Stimulated activated CD4-positive, alpha-beta T cell treated with anti-CD3 and anti-CD28 coated beads, TNF-alpha, amount 100 ng/mL, for 1 hour (primary cell): Measurements from ENCODE around the gene CLDND2.
A peak's percentile ranks its signal among the peaks of the same experiment; 100 is the strongest.
"Not testable (repeated sequence)": the region's sequence is repeated elsewhere in the genome, so short reads cannot be mapped to it uniquely, and the experiment has no call there.

ENCODE experiments used
- DNase-seq, 3 donors: peaks; one replicate each; pipeline ENCODE4 v3.0.0-alpha.2; 2020; ENCODE audit warnings: low read depth in 3 of 3, low spot score in 1 of 3

Gene CLDND2

DNA sequence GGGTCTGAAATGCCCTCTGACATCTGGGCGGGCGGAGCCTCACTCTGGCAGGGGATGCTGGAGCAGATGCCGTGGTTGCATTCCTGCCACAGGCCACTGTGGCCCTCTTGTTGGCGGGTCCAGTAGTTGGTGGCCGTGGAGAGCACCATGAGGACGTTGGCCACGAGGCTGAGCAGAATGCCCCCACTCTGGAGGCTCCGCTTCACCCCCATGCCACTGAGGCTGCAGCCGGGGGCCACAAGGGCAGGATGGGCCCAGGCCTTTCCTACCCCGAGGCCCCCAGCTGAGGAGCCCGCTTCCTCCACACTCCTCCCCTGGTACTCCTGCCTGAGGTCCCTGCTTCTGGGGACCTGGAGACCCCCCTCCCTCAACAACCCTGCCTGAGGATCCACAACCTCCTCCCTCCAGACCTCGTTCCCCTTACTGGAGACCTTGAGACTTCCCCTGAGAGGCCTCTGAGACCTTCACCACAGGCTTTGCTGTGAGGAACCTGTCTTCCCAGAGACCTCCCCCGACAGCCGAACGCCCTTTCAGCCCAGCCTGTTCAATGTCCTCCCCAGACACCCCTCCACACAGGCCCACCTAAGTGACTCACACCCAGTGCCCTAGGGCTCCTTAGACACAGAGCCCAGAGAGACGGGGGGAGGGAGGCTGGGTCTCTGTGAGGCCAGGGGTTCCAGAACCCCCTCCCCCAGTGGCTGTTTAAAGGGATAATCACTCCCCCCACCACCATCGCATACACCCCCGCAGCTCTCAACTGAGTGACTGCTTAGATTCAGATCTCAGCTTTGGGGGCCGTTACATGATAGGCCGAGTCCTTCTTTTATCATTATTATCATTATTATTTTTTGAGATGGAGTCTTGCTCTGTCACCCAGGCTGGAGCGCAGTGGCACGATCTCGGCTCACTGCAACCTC is at the start of gene CLDND2:
CLDND2 (minus strand) TSS at position 638 of the 917 bp plus-strand sequence; CDS start at position 212, 426 bp downstream.
- no peak for DNase-seq

DNA sequence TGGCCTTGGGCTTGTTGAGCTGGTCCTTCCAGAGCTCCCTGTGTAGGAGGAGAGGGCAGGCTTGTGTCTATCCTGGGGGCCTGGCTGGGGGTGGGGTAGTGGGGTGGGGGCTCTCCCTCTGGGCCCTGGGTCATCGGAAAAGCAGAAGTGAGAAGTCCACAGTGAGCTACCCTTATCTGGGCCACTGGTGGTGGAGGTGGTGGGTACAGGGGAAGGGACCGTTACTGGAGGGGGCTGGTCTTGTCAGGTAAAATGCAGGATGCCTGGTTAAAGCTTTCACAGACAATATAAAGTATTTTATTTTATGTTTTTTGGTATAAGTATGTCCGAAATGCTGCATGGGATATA is 49.0 kb upstream of the CLDND2 start:
- DNase-seq: no peak

GRCh38 chr19:51417107-51417809 is 48.5 kb upstream of the CLDND2 start, which contains the start of gene SIGLEC10:
Gene SIGLEC10, minus strand, starts transcription at chr19:51417642. Its CDS starts 61 bp downstream, at chr19:51417581.
- no peak for DNase-seq

DNA sequence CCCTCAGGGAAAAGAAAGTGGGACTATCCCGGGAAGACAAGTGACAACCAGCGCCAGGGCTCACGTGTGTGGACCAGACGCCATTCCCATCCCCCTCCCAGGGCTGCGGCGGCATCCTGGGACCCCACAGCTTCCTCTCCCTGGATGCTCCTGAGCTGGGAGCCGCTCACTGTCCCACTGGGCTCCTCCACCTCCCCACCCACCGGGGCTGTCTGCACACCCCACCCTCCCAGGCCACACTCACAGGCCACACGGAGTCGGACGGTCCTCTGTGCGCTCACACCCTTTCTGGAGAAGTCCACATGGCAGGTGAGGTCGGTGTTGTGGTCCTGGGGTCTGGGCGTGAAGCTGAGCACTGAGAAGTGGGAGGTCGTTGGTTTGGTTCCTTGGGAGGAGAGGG is 47.6 kb upstream of the CLDND2 start:
- not testable (repeated sequence) for DNase-seq

DNA sequence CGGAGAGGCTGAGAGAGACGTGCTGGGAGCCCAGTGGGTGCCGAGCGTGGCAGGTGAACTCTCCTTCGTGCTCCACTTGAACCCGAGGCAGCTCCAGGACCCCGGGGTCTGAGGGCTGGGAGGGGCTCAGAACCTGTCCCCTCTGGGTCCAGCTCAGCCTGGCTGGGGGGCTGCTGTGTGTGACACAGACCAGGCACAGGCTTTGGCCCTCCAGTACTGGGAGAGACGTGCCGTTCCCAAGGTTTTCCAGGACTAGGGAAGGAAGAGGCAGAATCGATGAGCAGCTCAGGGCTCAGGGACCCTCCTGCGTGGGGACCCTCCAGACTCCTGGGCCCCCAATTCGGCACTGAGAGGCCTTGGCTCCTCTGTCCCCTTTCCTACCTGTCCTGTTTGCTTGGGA is 46.4 kb upstream of the CLDND2 start:
- no peak for DNase-seq

DNA sequence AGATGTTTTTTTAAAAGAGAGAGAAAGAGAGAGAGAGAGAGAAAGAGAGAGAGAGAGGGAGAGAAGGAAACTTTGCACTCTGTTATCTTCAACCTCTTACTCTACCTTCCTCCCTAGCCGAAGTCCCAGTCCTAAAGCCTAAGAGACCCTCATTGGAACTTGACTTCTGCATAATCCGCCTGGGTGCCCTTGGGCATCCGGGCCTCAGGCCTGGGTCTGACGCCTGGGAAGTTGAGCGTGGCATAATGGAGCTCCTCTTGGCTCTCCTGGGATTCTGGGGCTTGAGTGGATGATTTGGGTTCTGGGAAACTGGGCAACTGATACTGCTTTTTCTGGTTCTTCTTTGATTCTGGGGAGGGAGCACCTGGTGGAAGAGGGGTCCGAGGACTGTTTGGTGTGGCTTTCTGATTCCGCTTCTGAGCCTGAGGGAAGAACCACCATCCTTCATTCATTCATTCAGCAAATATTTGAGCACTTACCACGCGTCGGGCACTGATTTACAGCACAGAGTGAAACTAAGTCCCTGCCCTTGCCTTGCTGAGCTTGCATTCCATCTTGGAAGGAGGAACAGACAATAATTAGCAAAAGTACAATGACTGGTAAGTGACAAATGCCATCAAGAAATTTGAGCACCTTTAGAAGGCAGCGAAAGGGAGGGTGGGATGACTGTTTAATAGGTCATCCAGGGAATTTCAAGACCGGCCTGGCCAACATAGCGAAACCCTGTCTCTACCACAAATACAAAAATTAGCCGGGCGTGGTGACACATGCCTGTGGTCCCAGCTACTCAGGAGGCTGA is 42.3 kb upstream of the CLDND2 start:
- DNase-seq: no peak

DNA sequence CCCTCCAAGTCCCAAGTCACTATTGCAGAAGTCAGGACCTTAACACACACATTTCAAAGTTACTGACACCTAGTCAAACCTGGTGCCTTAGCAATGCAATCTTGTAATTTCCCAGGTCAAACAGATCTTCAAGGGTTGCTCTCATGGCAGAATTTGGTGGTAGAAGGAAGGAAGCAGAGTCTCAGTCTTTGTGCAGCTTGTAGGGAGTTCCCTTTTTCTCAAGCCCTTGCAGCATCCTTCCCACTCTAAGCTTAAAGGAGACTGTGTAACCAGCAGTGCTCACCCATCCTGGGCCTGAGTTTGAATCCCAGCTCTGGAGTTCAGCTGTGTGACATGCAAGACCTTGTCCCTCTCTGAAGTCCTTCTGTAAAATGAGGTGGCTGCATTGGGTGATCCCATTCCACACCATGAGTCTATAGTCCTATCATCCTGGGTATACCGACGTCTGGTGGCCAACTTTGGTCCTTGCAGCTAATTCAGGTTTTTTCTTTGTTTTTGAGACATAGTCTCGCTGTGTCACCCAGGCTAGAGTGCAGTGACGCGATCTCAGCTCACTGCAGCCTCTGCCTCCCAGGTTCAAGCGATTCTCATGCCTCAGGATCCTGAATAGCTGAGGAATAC is 38.8 kb upstream of the CLDND2 start:
- DNase-seq: no peak

DNA sequence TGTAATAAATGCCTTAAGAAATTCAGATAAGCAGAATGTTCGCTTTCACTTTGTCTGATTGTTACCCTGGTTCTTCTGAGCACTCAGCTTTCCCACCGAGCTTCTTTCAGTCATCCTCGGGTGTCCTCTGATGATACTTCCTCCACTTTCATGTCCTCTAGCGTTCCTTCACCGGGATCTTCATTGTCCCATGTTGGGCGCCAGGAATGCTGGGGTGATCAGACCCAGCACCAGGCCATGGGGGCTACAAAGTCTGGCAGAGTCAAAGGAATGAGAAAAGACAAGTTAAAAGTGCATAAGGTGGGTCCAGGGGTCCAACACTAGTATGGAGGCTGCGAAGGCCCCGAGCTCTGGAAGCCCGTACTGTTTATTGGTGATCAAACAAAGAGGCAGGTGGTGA is 33.3 kb upstream of the CLDND2 start:
- no peak for DNase-seq

DNA sequence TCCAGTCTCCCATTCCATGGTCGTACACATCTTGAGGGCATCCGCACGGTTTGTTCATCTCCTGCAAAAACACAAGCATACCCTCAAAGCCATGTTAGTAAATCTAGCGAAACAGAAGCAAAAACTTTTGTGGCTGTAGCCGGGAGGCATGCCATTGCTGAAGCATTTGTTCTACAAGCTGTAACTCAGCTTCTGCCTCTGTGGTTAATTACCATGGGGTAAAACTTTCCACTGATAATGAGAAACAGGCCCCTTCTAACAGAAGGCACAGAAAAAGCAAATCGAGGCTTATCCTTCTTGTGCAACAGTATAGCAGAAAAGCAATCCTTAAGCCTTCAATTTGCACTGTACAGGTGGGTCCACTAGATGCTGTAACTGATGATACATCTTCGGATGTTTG is 31.1 kb upstream of the CLDND2 start:
- DNase-seq: not testable (repeated sequence)

GRCh38 chr19:51399231-51399630 is 30.4 kb upstream of the CLDND2 start:
- DNase-seq: no peak

- DNase-seq: no peak
Observed at GRCh38 chr19:51398096-51398704, 29.4 kb upstream of the CLDND2 start.

DNA sequence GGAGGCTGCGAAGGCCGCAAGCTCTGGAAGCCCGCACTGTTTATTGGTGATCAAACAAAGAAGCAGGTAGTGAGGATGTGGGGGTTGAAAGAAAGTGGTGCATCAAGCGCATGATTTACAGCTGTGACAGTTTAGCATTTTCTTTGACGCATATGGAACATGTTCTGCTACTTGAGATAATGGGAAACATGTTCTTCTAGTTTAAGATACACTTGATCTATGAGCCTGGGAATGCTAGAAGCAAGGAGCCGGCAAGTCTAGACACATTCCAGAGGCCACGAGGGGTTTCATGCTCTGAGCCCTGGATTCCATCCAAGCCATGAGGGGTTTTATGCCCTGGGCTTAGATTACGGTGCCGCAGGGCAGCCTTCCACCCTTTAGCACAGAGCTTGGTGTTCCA is 28.6 kb upstream of the CLDND2 start:
- not testable (repeated sequence) for DNase-seq

- DNase-seq: no peak
Observed at GRCh38 chr19:51396175-51396574, 27.4 kb upstream of the CLDND2 start.

- peak; percentile 56 to 65 (median 59) for DNase-seq
Observed at GRCh38 chr19:51394050-51394836, 25.4 kb upstream of the CLDND2 start.

DNA sequence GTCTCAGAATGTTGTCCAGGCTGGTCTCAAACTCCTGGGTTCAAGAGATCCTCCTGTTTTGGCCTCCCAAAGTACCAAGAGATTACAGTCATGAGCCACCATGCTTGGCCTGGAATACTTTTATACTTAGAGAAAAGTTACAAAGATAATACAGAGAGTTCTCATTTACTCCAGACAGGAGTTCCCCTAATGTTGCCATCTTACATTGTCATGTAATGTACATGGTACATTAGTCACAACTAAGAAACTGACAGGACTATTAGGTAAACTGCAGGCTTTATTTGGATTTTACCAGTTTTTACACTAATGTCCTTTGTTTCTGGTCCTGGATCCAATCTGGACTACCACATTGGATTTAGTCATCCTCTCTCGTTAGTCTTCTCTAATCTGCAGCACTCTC is 23.9 kb upstream of the CLDND2 start:
- DNase-seq: no peak

GRCh38 chr19:51391073-51391611 is 22.3 kb upstream of the CLDND2 start:
- no peak for DNase-seq

DNA sequence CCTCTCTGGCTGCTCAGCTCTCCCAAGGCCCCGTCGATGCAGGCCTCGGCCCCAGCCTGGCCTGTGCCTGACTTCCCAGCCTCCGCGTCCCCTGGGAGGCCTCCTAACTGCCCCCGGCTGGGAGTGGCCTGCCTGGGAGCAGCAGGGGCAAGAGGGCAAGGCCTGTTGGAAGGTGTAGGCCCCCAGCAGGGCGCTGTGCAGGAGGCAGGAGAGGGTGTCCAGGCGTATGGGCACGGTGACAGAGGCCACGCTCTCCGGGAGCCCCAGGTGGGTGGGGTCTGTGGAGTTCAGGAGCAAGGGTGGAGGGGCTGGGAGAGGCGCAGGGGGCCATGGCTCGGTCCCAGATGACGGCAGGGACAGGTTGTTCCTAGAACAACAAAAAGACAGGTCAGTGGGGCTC is 20.3 kb upstream of the CLDND2 start:
- no peak for DNase-seq

GRCh38 chr19:51387924-51388389 is 19.2 kb upstream of the CLDND2 start, which contains the start of gene LIM2:
Gene LIM2, minus strand, starts transcription at chr19:51387974. Its CDS starts 531 bp downstream, at chr19:51387443.
- DNase-seq: no peak

- DNase-seq: no peak
Observed at GRCh38 chr19:51386882-51387520, 18.2 kb upstream of the CLDND2 start.
